ENCODE data around the gene ARSI. TPM values are rescaled to one million over a fixed set of nuclear protein-coding genes. Genes with fewer than 3 reads are reported as not detected.

The ARSI gene
- total RNA-seq, 2 donors from 2014 or later = not detected

- Mint-ChIP-seq H3K27ac (no peak overlapping the region), H3K4me3 (no peak overlapping the region)
- no peak for DNase-seq
Measured at GRCh38 chr5:150272531-150272930, 30.2 kb downstream of the ARSI start.

GRCh38 chr5:150271923-150272322 lies 30.8 kb downstream of the ARSI start:
- Mint-ChIP-seq H3K4me1 (peaks cover 2% of the 10 kb centered on the region), H3K4me3 (no peak overlapping the region), H3K27me3 (peaks cover 26% of the 10 kb centered on the region), H3K27ac (no peak overlapping the region), H3K36me3 (ENCODE audit: low read depth) (peaks cover 4% of the 10 kb centered on the region)
- ATAC-seq = no peak
- DNase-seq = no peak
- H3K9me3 ChIP-seq (ENCODE audit: control insufficient read depth, low read length, poor library complexity, severe bottlenecking) = no peaks in the 10 kb centered on the region

More at GRCh38 chr5:150272531-150272930, 30.2 kb downstream of the ARSI start:
- peaks cover 4% of the 10 kb centered on the region for H3K36me3 Mint-ChIP-seq (ENCODE audit: low read depth)
- H3K9me3 ChIP-seq (ENCODE audit: control insufficient read depth, low read length, poor library complexity, severe bottlenecking) = no peaks in the 10 kb centered on the region
- ATAC-seq = no peak
- H3K27me3 Mint-ChIP-seq = peaks cover 32% of the 10 kb centered on the region
- peaks cover 2% of the 10 kb centered on the region for H3K4me1 Mint-ChIP-seq

GRCh38 chr5:150271296-150271692 lies 31.4 kb downstream of the ARSI start:
- no peak for ATAC-seq
- H3K27me3 Mint-ChIP-seq = peaks cover 21% of the 10 kb centered on the region
- no peak overlapping the region for H3K4me3 Mint-ChIP-seq
- no peak for DNase-seq
- H3K4me1 Mint-ChIP-seq = peaks cover 2% of the 10 kb centered on the region
- H3K36me3 Mint-ChIP-seq (ENCODE audit: low read depth) = peaks cover 4% of the 10 kb centered on the region
- no peak overlapping the region for H3K27ac Mint-ChIP-seq
- no peaks in the 10 kb centered on the region for H3K9me3 ChIP-seq (ENCODE audit: control insufficient read depth, low read length, poor library complexity, severe bottlenecking)

DNA sequence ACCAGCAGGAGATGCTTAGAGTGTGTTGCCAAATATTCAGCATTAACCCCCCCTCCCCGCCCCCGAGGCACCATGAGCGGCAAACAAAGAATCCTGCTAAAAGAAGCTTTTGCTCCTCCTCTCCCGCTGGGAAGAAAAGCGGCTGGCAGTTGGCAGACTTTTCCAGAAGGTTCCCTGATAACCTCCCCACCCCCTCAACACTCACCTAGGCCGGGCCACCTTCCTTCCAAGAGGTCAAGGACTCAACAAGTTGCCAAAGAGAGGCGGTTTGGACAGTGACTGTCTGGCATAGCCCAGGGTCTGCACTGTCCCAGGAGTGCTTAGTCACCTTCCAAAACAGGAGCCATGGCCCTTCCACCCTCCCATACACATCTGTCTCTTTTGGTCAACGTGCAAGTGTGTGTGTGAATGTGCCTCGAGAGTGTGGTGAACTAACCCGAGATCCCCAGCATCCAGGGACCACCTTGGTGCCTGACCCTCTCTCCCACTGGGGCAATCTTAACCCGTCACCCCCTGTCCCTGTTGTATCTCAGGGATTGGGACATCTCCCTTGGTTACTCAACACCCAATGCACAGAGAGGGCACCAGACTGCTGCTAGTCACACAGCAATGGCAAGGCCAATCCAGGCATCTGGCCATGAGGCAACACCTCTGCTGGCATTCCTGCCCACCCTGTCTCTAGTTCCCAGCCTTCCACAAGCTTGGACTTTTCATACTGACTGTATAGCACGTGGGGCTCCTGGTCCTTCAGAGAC lies 32.0 kb downstream of the ARSI start:
- no peak for DNase-seq
- Mint-ChIP-seq H3K36me3 (ENCODE audit: low read depth) (peaks cover 4% of the 10 kb centered on the region), H3K27ac (no peak overlapping the region), H3K27me3 (peaks cover 18% of the 10 kb centered on the region), H3K4me1 (peaks cover 2% of the 10 kb centered on the region), H3K4me3 (no peak overlapping the region)
- no peaks in the 10 kb centered on the region for H3K9me3 ChIP-seq (ENCODE audit: control insufficient read depth, low read length, poor library complexity, severe bottlenecking)
- ATAC-seq = no peak

DNA sequence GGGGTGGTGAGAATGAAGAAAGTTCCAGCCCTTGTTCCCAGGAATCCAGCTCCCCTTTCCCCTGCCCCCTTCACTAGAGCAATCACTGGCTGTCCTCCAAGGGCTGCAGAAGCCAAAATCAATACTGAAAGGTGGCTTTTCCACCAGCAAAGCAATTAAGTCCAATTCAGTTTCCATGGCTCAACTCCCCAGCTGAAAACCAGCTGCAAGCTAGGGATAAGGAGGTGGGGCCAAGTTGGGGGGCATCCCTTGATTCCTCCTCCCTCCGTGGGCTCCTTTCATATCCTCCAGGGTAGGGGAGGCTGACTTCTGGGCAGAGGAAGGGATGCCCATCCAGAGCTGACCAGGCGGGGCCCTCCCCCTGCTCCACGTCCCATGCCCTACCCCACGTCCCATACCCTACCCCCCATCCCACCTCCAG lies 35.8 kb downstream of the ARSI start:
- no peaks in the 10 kb centered on the region for H3K9me3 ChIP-seq (ENCODE audit: control insufficient read depth, low read length, poor library complexity, severe bottlenecking)
- DNase-seq (no peak), ATAC-seq (no peak)
- H3K27me3 Mint-ChIP-seq = peaks cover 31% of the 10 kb centered on the region
- no peaks in the 10 kb centered on the region for H3K4me1 Mint-ChIP-seq
- no peak overlapping the region for H3K4me3 Mint-ChIP-seq
- no peak overlapping the region for H3K27ac Mint-ChIP-seq
- peaks cover 8% of the 10 kb centered on the region for H3K36me3 Mint-ChIP-seq (ENCODE audit: low read depth)

- Mint-ChIP-seq H3K27ac (peak overlapping the region; percentile 39), H3K36me3 (ENCODE audit: low read depth) (peaks cover 8% of the 10 kb centered on the region), H3K4me3 (no peak overlapping the region), H3K27me3 (peaks cover 30% of the 10 kb centered on the region), H3K4me1 (no peaks in the 10 kb centered on the region)
- ATAC-seq (no peak), DNase-seq (no peak)
- no peaks in the 10 kb centered on the region for H3K9me3 ChIP-seq (ENCODE audit: control insufficient read depth, low read length, poor library complexity, severe bottlenecking)
Measured at GRCh38 chr5:150265870-150266383, 36.8 kb downstream of the ARSI start.

GRCh38 chr5:150264667-150265603 lies 37.8 kb downstream of the ARSI start:
- Mint-ChIP-seq H3K27me3 (peaks cover 30% of the 10 kb centered on the region), H3K4me1 (no peaks in the 10 kb centered on the region), H3K4me3 (no peak overlapping the region), H3K27ac (peak overlapping the region; percentile 39), H3K36me3 (ENCODE audit: low read depth) (peaks cover 8% of the 10 kb centered on the region)
- DNase-seq (no peak), ATAC-seq (no peak)
- no peaks in the 10 kb centered on the region for H3K9me3 ChIP-seq (ENCODE audit: control insufficient read depth, low read length, poor library complexity, severe bottlenecking)

GRCh38 chr5:150263801-150264621 lies 38.7 kb downstream of the ARSI start:
- no peak for DNase-seq

DNA sequence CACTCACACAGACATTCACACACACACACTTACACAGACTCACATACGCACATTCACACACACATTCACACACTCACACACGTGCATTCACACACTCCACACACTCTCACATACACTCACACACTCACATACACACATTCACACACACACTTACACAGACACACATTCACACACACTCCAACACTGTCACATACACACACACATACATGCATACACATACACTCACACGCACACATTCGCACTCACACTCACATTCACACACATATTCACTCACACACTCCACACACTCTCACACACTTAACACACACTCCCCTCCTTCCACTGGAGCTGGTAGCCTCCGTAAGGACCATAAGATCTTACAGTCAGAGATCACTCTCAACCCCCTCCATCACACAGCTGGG lies 39.3 kb downstream of the ARSI start:
- no peaks in the 10 kb centered on the region for H3K9me3 ChIP-seq (ENCODE audit: control insufficient read depth, low read length, poor library complexity, severe bottlenecking)
- Mint-ChIP-seq H3K27ac (no peak overlapping the region), H3K36me3 (ENCODE audit: low read depth) (peaks cover 7% of the 10 kb centered on the region), H3K4me3 (no peak overlapping the region), H3K4me1 (no peaks in the 10 kb centered on the region), H3K27me3 (peaks cover 27% of the 10 kb centered on the region)
- no peak for DNase-seq
- no peak for ATAC-seq

More at GRCh38 chr5:150263801-150264621, 38.7 kb downstream of the ARSI start:
- no peaks in the 10 kb centered on the region for H3K9me3 ChIP-seq (ENCODE audit: control insufficient read depth, low read length, poor library complexity, severe bottlenecking)
- H3K27ac Mint-ChIP-seq = no peak overlapping the region
- H3K36me3 Mint-ChIP-seq (ENCODE audit: low read depth) = peaks cover 8% of the 10 kb centered on the region
- H3K4me3 Mint-ChIP-seq = no peak overlapping the region
- no peaks in the 10 kb centered on the region for H3K4me1 Mint-ChIP-seq
- no peak for ATAC-seq
- H3K27me3 Mint-ChIP-seq = peaks cover 30% of the 10 kb centered on the region

GRCh38 chr5:150262502-150262901 lies 40.2 kb downstream of the ARSI start:
- no peak for ATAC-seq
- no peaks in the 10 kb centered on the region for H3K9me3 ChIP-seq (ENCODE audit: control insufficient read depth, low read length, poor library complexity, severe bottlenecking)
- DNase-seq = no peak
- Mint-ChIP-seq H3K27me3 (peaks cover 23% of the 10 kb centered on the region), H3K36me3 (ENCODE audit: low read depth) (peaks cover 3% of the 10 kb centered on the region), H3K4me1 (no peaks in the 10 kb centered on the region), H3K27ac (no peak overlapping the region), H3K4me3 (no peak overlapping the region)

GRCh38 chr5:150261231-150261630 lies 41.5 kb downstream of the ARSI start:
- H3K4me1 Mint-ChIP-seq = no peaks in the 10 kb centered on the region
- peaks cover 3% of the 10 kb centered on the region for H3K36me3 Mint-ChIP-seq (ENCODE audit: low read depth)
- no peak overlapping the region for H3K4me3 Mint-ChIP-seq
- no peaks in the 10 kb centered on the region for H3K9me3 ChIP-seq (ENCODE audit: control insufficient read depth, low read length, poor library complexity, severe bottlenecking)
- DNase-seq (no peak), ATAC-seq (no peak)
- no peak overlapping the region for H3K27ac Mint-ChIP-seq
- H3K27me3 Mint-ChIP-seq = peaks cover 23% of the 10 kb centered on the region

DNA sequence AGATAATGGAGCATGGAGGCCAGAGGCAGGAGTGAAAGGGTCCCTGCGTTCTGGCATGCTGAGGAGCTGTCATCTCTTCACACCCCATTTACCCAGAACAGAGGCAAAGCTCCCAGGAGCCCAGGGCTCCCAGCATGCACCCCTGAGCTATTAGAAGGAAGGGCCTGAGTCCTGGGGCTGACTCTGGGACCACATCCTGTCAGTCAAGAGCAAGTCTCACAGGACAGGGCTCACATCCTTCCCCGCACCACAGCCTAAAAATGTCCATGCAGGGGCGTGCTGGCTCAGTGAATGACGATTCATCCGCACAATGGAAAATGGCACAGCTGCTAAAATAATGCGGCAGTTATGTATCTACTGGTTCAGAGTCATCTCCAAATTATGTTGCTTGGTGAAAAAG lies 44.6 kb downstream of the ARSI start:
- no peak overlapping the region for H3K4me3 Mint-ChIP-seq
- no peak overlapping the region for H3K27ac Mint-ChIP-seq
- peaks cover 9% of the 10 kb centered on the region for H3K27me3 Mint-ChIP-seq
- no peak for DNase-seq
- H3K4me1 Mint-ChIP-seq = no peaks in the 10 kb centered on the region
- H3K36me3 Mint-ChIP-seq (ENCODE audit: low read depth) = no peaks in the 10 kb centered on the region
- H3K9me3 ChIP-seq (ENCODE audit: control insufficient read depth, low read length, poor library complexity, severe bottlenecking) = no peaks in the 10 kb centered on the region
- ATAC-seq = no peak

All from T-helper 17 cell (primary cell).